ENCODE measurements around the gene NCKAP1.
"Not testable (repeated sequence)": the region's sequence is repeated elsewhere in the genome, so short reads cannot be mapped to it uniquely, and the experiment has no call there.

The NCKAP1 gene, protein sequence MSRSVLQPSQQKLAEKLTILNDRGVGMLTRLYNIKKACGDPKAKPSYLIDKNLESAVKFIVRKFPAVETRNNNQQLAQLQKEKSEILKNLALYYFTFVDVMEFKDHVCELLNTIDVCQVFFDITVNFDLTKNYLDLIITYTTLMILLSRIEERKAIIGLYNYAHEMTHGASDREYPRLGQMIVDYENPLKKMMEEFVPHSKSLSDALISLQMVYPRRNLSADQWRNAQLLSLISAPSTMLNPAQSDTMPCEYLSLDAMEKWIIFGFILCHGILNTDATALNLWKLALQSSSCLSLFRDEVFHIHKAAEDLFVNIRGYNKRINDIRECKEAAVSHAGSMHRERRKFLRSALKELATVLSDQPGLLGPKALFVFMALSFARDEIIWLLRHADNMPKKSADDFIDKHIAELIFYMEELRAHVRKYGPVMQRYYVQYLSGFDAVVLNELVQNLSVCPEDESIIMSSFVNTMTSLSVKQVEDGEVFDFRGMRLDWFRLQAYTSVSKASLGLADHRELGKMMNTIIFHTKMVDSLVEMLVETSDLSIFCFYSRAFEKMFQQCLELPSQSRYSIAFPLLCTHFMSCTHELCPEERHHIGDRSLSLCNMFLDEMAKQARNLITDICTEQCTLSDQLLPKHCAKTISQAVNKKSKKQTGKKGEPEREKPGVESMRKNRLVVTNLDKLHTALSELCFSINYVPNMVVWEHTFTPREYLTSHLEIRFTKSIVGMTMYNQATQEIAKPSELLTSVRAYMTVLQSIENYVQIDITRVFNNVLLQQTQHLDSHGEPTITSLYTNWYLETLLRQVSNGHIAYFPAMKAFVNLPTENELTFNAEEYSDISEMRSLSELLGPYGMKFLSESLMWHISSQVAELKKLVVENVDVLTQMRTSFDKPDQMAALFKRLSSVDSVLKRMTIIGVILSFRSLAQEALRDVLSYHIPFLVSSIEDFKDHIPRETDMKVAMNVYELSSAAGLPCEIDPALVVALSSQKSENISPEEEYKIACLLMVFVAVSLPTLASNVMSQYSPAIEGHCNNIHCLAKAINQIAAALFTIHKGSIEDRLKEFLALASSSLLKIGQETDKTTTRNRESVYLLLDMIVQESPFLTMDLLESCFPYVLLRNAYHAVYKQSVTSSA

DNA sequence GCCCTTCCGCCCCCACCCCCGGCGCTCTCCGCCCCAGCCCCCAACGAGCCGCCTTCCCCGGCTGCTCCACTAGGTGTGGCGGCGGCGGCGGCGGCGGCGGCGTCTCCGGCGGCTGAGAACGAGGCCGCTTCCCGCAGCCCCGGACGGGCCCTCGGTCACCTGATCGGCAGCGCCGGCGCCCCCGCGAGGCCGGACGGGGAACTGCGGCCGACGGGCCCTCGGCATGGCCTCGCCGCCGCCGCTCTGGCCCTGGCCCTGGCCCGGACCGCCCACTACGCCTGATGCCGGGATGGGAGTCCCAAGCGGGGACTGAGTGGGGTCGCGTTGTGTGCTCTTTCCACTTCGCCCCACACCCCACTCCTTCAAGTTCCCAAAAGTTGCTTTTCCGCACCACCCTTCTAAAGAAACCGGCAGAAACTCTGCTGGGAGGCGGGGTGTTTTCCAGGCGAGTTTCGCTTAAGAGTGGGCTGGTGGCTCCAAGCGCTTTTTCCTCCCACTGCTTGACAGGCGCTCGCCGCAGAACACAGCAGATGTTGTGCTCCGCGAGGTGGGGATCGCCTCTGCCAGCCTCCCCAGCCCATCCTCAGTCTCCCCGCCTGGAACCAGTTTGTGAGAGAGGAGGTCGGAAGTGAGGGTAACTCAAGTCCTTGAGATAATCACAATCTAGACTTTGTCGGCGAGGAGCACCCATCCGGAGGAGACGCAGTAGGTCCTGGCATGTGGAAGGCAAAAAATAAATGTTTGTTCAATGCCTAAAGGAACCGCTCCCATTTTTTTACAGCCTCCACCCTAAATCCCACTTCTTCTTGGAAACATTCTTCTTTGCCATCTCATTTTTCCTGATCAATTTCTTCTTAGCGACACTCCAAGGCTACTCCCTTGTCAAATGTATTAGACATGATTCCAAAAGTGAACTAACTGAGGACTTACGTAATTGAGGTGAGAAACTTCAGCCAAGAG is at the start of gene NCKAP1:
Gene NCKAP1, minus strand, starts transcription at position 117 of the 960 bp plus-strand sequence. CDS start 358 bp downstream, outside the sequence.
- DNase-seq: peak; percentile 83

DNA sequence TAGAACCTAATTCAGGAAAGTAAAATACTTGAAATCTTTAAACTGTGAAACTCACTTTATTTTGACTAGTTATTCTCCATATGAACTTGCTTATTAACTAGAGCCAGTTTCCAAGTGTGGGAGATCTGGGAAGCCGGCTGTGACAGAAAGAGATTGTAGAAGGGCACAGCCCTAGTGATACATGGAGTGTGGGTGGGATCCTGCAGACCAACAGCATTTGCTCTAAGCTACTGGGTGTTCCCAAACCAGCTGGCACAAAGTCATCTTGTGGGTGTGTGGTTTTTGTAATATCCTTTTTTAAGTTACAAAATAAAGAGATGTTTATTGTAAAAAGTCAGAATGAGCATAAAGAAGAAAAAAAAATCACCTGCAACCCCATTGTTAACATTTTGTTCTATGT is 43.7 kb upstream of the NCKAP1 start:
- peak; percentile 68 for DNase-seq

DNA sequence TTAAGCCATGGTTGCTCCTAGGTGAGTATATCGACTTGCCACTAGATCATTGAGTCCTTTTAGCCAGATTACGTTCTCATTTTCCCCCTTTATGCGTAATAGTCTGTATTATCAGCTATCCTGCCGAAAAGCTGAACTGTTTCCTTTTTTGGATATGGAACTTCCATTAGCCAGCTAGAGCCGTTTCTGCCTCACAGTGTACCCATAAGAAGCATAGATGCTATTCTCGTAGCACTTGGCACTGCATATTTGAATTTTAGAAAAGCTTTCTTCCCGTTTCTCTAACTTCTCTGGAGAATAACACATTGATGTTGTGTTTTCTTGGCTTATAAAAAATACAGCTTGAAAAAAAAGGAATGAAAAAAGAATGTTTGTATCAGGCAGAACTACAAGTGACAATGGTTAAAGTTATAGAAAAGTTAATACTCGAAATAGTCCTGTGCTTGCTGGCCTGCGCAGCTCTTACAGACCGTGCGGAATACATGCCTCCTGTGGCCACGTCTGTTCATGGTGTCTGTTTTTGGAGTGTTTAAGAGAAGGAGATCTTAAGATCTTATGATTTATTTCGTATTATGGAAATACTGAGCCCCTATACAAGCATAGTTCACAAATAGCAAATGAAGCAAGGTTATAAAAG is 41.0 kb upstream of the NCKAP1 start:
- DNase-seq: peak; percentile 62

DNA sequence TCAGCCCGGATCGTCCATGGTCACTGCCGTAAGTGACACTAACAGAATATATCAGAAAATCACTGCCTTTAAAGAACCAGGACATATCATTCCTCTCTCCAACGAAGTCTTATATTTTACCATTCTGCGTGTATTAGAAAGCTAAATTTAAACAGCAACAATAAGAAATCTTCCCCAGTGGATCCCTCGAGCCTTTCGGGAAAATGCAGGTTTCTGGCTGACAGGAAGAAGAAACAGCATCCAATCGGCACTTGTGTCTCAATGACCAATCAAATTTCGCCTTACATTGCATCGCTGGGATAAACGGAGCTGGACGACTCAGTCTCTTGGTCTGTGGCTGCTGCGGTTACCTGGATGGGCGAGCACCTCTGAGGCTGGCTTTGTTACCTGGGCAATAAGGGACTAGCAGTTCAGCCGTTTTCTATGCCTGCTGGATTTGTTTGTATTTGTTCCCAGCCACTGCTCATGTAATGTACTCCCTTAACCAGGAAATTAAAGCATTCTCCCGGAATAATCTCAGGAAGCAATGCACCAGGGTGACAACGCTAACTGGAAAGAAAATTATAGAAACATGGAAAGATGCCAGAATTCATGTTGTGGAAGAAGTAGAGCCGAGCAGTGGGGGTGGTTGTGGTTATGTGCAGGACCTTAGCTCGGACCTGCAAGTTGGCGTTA is 40.3 kb upstream of the NCKAP1 start, which contains the start of gene DUSP19:
Gene DUSP19, plus strand, starts transcription at position 284 of the 675 bp plus-strand sequence. Its CDS starts 187 bp downstream, at position 471.
- peak; percentile 91 for DNase-seq

DNA sequence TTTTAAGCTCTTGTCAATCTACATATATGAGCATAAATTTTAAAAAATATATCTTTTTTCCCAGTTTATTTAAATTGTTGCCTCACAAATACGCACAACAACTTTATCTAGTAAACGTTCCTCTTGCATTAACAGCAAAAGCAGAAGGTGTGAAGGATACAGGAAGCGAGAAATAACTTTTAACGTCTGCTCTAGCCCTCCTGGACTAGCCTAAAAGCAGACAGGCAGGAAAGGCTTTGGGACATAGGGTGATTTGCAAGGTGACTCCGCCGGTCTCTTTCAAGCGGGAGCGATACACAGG is 39.9 kb upstream of the NCKAP1 start:
- DNase-seq: no peak

DNA sequence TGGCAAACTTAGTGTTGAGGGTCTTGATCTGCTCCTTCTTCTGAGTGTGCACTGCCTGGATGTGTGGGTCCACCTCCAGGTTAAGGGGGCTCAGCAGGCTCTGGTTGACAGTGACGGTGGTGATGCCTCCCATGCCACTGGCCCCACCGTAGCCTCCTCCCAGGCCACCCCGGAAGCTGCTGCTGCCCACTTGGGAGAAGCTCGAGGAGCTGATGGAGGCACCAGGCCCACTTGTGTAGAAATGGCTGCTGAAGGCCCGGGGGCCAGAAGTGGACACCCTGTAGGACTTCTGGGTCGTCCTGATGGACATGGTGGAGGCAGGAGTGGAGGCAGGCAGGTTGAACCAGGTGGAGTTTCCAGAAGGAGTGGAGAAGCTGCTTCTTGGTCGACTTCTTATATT is 33.9 kb upstream of the NCKAP1 start:
- DNase-seq: no peak

DNA sequence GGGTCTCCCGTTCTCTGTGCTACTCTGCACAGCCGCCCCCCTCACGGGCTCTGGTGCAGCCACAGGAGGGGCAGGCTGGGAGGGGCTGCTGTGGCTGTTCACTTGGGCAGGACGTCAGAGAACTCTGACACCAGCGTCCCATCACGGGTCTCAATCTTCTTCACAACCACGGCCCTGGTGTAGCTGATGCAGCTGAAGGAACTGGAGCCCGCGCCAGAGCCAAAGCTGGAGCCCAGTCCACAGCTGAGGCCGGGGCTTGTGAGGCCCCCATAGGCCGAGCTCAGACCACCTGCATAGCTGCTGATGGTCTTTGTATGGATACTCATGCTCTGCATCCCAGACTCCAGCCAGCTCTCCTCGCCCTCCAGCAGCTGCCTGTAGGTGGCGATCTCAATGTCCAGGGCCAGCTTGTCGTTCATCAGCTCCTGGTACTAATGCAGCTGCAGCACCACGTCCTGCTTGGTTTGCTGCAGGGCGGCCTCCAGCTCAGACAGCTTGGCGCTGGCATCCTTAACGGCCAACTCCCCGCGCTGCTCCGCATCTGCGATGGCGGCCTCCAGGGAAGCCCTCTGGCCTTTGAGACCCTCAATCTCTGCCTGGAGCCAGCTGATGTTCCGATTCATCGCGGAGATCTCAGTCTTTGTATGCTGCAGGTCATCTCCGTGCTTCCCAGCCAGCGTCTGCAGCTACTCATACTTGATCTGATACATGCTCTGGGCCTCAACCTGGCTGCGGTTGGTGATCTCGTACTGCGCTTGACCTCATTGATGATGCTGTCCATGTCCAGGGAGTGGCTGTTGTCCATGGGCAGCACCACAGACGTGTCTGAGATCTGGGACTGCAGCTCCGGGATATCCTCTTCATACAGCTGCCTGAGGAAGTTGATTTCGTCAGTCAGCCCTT is 32.9 kb upstream of the NCKAP1 start:
- DNase-seq: peak; percentile 50

DNA sequence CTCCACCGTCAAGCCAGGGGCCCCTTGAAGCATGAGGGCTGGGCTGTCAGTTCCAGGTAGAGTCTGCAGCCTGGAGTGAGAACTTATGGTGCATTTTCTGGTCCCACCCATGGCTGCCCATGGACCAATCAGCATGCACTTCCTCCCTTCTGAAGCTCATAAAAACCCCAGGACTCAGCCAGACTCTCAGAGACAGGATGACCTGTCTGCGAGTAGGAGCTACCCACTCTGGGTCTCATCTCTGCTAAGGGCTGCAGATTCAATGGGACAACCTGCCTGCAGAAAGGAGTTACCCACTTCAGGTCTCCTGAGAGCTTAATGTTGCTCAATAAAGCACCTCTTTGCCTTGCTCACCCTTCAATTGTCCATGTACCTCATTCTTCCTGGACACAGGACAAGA is 30.9 kb upstream of the NCKAP1 start:
- DNase-seq: no peak

DNA sequence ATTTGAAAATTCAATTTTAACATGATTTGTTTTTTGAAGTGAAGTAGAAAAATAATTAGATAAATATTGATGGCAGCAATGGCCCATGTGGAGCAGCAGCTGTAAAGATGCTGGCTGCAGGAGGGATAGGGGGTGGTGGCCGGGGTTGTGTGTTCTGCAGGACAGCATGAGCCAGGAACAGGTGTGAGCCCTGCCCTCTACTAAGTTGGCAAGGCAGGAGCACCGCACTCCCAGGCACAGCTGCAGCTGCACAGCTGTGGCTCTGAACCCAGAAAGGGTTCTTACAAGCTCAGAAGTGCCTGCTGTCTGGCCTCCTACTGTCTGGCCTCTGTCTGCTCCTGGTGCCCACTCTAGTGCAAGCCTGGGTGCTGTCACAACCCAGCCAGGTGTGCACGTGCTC is 30.3 kb upstream of the NCKAP1 start:
- DNase-seq: no peak

DNA sequence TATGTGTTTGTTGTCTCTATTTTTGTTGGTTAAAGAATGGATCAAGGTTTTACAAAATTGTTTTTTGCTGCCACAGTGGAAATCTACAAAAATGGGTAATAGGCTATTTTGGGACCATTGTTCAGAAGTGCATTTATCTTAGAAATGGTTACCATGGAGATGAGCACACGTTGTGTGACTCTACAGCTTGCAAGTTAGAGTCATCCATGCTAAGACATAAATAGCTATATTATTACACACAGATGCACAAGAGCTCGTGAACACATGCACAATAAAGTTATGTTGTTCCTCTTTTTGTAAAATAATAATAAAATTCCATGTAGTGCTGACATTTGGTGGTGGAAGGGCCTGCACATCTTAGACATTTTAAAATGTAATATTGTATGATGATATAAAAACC is 24.8 kb upstream of the NCKAP1 start:
- no peak for DNase-seq

DNA sequence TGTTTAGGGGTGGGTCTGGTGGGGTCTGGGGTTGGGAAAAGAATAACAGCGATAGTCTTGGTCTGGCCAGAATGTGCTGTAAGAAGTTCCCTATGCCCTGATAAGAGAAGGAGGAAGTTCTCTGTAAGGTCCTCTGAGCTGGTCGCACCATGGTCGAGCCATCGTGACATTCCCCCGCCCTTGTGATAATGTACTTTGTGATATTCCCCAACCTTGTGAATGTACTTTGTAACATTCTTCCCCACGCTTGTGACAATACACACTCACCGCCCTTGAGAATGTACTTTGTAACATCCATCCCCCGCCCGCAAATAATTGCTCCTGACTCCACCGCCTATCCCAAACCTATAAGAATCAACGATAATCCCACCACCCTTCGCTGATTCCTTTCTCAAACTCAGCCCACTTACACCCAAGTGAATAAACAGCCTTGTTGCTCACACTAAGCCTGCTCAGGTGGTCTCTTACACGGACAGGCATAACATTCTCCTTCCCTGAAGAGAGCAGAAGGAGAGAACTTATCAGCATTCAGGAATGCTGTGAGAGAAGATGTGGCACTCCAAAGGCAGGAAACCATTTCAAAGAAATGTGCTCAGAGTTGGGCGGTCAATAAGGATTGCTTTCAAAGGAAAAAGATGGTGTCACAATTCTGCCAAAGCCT is 22.4 kb upstream of the NCKAP1 start:
- DNase-seq: no peak

DNA sequence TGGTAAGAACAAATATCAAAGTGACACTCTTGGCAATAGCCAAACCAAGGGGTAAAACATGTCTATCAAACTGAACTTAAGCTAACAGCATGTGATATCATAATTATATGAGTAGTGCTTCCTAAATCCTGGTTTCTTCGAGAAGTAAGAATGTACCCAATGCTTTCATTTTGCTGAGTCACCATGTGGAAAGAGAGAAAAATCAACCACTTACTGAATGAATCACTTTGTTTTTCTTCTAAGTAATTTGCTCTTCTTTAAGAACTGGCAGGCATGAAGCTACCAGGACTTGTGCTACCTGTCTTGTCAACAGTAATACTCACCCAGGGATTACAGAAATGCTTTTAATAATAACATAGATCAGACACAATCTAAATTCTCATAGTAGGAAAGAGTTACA is 21.3 kb upstream of the NCKAP1 start:
- DNase-seq: no peak

DNA sequence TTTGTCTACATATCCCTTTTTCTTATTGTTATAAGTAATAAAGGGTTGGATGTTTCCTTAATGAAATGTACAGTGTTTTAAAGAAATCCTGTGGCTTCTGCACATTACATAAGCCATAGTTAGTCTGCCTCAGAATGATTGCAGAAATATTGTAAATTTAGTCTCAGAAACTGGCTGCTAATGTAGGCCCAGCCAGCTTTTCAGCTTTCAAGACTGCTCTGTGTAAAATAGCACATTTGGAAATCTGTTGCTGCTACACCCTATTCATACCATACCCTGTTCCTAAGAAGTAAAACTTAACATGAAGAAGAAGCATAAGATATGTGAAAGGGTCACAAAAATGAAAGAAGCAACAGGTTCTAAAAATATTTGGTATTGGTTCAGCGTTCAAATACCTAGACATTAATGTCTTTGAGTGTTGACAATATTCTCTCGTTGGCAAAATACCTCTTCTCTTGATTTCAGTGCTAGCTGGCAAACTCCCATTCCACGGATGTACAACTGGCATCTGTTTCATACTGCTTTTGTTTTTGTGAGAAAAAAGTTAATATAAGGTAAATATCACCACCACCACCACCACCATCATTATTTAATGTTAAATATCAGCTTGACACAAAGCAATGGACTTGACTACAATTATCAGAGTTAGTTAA is 19.2 kb upstream of the NCKAP1 start:
- DNase-seq: no peak

DNA sequence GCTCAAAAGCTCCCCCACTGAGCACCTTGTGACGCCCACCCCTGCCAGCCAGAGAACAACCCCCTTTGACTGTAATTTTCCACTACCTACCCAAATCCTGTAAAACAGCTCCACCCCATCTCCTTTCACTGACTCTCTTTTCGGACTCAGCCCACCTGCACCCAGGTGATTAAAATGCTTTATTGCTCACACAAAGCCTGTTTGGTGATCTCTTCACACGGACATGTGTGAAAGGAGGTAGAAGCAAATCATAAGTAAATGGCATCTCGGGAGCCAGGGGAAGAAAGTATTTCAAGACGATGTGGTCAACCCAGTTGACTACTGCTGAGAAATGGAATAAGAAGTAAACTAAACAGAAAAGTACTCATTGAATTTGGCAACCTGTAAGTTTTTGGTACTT is 11.2 kb upstream of the NCKAP1 start:
- no peak for DNase-seq

DNA sequence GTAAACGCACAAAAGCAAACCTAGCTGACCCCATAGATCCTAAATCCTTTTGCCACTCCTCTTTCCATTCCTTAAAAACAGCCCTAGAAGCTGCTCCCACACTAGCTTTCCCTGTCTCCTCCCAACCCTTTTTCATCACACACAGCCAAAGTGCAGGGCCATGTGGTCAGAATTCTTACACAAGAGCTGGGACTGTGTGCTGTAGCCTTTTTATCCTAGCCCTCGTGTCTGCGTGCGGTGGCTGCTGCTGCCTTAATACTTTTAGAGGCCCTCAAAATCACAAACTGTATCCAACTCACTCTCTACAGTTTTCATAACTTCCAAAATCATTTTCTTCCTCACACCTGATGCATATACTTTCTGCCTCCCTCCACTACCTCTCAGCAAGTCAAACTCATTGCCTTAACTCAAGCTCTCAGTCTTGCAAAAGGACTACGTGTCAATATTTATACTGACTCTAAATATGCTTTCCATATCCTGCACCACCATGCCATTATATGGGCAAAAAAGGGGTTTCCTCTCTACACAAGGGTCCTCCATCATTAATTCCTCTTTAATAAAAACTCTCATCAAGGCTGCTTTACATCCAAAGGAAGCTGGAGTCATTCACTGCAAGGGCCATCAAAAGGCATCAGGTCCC is 9.3 kb upstream of the NCKAP1 start:
- not testable (repeated sequence) for DNase-seq

DNA sequence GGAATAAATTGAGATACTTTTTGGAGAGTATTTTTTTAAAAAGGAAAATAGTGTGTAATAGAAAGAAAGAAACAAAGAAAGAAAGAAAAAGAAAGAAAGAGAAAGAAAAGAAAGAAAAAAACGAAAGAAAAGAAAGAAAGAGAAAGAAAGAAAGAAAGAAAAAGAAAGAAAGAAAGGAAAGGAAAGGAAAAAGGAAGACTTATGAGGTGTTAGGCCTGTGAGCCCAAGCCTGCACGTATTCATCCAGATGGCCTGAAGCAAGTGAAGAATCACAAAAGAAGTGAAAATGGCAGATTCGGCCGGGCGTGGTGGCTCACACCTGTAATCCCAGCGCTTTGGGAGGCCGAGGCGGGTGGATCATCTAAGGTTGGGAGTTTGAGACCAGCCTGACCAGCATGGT is 5.3 kb upstream of the NCKAP1 start:
- not testable (repeated sequence) for DNase-seq

DNA sequence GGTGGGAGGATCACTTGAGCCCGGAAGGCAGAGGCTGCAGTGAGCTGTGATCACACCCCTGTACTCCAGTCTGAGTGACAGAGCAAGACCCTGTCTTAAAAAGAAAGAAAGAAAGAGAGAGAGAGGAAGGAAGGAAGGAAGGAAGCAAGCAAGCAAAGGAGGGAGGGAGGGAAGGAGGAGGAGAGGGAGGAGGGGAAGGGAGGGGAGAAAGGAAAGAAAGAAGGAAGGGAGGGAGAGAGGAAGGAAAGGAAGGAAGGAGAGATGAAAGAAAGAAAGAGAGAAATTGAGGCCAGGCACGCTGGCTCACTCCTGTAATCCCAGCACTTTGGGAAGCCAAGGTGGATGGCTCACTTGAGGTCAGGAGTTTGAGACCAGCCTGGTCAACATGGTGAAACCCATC is 2.3 kb upstream of the NCKAP1 start:
- DNase-seq: no peak

DNA sequence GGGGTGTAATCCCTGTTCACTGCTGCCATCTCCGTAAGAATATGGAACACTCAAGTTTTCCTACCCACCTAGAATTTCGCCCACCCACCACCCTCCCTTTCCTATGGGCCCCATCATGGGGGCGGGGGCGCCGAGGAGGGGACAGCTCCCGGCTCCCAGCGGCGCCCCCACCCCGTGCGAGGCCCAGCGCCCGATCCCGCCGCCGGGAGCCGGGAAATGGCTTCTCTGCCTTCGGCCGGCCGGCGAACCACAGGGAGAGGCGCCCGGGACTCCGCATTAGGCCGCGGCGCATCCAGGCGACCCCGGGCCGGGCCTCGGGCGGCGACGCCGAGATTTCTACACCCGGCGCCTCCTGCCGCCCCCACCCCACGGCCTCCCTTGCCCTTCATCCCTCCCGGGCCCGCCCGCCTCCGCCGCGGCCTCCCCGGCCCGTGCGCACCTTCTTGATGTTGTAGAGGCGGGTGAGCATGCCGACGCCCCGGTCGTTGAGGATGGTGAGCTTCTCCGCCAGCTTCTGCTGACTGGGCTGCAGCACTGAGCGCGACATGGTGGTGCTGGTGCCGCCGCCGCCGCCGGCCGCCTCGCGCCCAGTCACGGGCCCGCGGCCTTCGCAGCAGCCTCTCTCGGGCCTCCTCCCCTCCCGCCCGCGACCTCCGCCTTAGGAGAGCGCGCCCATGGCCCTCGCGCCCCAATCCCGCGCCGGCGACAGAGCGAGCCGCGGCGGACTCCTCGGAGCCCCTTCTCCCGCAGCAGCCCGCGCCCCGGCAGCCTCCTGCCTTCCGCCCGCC is 510 bp downstream of the NCKAP1 start:
- peak; percentile 50 for DNase-seq

All from hematopoietic multipotent progenitor cell treated with erythropoietin and hydrocortisone succinate and interleukin-3 and kit ligand, for 6 days (in vitro differentiated cells).